SW480 (cell line): ENCODE results near the gene PERCC1.
A peak's percentile ranks its signal among the peaks of the same experiment; 100 is the strongest.

Experiments used
- DNase-seq: peaks from one replicate; pipeline ENCODE4 v3.0.0-alpha.2; 2016; ENCODE audit warnings: low spot score

Gene PERCC1

DNA sequence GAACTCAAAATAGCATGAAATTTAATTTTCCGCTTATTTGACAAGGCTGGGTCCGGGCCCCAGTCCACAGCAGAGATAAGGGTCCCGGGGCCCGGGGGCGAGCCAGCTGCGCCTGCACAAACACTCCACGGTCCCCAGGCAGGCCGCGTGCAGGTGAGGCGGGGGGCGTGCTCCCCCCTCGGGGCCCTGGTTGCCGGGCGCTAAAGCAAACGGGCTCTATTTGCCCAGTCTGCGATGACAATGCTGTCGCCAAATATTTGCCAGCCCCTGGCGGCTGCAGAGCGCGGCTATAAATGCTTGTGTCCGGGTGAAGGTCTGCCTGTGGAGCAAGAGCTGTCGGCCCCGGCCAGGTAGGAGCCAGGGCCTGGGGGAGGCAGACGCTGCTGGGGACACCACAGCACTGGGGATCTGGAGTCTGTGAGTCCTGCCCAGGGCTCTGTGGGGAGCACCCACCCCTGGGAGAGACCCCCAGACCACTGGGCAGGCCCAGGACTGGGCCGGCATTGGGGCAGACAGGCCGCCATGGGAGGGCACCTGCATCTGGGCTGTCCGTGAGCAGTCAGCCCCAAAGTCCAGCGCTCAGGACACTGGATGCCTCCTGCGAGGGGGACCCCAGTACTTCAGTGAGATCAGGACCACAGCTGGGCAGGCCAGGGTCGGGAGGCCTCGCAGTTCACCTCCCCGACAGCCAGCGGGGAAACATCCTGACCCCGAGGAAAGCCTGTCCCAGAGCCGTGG is at the start of gene PERCC1:
Gene PERCC1 (plus strand): TSS at position 320 of the 738 bp plus-strand sequence. CDS start 1,516 bp downstream, outside the sequence.
- no peak for DNase-seq

DNA sequence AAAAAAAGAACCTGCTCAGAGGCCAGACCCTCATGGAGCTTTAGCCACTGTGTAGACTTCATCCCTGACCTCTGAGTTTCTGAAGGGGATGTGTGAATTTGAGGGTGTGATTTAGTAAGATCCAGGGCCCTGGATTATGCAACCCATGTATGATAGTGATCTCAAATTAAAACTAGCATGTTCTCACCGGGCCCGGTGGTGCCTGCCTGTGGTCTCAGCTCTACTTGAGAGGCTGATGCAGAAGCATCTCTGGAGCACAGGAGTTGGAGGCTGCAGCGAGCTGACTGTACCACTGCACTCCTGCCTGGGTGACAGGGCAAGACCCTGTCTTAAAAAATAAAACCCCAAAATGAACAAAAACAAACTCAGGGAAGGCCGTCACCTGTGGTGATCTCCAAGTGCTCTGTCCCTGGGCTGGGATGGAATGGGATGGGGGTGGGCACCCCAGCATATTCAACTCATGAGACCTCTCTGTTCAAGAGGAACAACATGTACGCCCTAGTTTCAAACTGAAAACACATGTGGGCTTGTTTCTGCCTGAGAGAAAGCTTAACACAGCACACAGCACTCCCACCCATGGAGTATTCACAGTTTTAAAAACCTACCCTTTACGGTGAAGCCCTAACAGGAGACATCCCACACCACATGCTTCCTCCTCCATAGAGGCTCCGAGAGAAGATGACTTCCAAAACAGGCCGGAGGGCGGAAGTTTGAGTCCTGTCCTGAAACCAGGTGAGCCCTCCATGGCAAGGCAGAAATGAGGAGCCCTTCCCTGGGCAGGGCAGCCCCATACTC is 49.1 kb upstream of the PERCC1 start:
- DNase-seq: no peak

DNA sequence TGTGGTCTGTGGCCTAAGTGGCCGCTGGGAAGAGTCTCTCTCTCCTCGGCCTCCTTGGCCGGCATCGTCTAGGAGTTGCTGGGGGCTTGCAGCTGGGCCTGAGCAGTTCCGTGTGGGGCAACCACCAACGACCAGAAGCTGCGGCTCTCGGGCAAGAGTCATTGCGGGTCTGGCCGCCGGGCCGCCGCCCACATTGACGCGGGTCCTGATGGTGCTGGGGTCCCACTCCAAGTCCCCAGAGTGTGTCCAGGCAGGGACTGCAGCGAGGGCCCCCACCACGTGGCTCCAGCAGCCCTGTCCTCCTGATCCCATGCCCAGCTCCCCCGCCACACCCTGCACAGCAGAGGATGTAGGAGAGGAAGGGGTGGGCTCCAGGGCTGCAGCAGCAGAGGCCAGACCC is 47.3 kb upstream of the PERCC1 start:
- DNase-seq: no peak

DNA sequence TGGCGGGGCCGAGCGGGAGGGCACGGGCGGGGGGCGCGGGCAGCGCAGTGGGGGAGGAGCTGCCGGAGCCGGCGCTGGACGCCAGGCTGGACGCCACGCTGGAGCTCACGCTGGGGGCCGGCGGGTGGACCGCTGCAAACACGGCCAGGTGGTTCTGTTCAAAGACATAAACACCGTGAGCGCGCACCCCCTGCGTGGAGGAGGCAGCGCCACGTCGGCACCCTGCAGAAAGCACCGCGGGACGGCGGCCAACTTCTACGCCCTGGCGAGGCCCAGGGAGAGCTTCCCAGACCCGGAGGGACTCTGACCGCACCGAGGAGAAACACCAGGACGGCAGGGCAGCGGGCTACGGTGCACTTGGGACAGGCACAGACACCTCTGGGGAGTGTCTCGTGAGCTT is 45.6 kb upstream of the PERCC1 start:
- no peak for DNase-seq

DNA sequence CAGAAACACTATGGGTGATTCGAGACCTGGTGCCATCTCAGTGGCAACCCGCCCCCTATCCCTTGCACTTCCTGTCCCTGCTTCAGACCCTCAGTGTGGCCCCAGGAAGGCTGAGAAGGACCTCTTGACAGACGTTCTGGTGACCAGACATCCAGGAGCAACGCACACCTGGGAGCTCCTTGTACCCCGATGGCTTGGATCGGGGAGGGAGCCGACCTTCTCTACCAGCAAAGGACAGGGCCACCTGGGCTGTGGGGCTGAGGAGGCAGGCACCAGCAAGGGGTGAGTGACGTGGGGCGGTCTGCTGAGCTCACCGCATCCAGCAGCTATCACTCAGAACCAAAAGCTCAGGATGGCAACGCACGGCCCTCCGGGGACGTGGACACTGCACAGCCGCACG is 43.5 kb upstream of the PERCC1 start:
- DNase-seq: no peak

DNA sequence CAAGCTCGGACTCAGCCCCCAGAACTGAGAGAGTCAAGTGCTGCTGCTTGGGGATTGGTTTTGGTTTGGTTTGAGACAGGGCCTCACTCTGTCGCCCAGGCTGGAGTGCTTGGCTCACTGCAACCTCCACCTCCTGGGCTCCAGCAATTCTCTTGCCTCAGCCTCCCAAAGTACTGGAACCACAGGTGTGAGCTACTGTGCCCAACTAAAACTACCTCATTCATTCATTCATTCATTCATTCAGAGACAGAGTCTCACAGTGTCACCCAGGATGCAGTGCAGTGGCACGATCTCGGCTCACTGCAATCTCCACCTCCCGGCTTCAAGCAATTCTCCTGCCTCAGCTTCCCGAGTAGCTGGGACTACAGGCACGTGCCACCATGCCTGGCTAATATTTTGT is 41.1 kb upstream of the PERCC1 start:
- no peak for DNase-seq

DNA sequence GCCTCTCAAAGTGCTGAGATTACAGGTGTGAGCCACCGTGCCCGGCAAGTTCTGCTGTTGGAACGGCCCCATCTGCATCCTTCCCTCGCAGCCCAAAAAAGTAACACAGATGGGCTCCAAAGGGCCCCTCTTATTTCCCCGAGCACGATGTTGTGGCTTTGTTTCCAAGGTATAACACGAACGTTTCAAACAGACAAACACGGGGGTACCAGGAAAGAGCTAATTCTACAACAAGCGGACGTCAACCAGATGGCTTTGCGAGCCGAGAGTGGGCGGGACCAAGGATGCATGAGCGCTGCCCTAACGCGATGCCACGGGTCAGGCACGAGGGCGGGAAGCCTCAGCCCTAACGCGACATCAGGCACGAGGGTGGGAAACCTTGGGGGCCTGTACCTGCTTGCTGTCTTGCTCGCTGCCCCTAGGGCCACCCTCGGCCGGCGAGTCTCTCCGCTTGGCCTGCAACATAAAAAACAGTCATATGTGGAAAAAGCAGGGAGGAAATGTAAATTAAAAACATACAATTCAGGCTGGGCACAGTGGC is 40.6 kb upstream of the PERCC1 start:
- no peak for DNase-seq

DNA sequence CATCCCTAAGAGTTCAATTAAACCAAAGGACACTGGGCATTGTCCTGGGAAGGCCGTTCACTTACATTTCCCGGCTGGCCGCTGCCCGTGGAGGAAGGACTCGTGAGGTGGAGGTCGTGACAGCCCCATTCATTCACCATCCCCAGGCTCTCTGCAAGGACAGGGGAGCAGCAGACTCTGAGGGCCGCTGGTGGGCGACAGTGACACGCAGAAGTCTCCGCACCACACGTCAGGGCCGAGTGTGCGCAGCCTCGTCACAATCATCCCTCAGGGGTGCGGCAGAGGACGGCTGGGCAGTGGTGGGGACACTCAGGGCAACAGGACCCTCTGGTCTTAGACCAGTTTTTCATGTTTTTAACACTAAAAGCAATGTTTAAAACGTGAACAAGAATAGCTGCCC is 38.1 kb upstream of the PERCC1 start:
- DNase-seq: no peak

DNA sequence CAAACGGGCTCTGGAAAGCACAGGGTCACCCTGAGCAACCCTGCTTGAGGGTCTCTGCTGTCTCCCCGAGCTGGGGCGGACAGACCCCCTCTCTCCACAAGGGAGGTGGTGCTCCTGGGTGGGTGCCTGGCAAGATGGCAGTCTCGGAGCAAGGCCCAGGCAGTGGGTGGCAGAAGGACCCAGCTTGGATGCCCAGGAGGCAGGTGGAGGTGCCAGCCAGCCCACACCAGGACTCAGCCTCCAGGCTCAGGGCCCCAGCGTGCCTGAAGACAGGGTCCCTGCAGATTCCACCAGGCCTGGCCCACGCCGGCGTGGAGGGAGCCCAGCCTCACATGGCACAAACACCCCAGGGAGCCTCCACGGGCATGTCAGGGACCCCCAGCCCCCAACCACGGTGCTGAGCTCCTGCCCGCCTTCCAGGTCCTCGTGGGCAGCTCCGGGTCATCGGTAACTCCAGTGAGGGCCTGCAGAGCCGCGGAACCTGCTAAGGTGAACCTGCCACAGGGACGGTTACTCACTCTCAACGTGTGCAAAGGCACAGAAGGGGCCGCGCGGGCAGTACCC is 37.2 kb upstream of the PERCC1 start:
- DNase-seq: no peak

DNA sequence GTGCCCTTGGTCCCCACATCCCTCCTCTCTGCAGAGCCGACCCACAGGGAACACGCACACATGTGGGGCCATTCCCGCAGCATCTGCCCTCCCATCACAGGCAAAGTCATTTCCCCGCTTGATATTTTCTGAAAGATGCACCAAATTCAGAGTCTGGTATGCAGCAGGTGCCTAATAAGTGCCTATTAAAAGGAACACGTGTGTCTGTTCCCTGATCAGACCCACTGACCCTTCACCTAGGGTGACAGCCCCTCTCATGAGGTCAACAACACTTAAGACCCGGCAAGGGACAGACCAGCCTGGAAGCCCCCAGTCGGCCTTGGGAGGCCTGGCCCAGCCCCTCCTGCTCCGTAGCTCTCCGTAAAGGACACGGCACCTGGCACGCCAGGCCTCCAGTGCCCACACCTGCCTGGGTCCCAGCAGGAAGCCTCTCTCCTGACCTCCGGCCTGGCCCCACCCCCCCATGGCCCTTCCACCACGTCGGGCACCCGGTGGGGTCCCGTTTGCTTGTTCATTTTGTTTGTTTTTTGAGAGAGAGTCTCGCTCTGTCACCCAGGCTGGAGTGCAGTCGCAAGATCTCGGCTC is 36.4 kb upstream of the PERCC1 start:
- no peak for DNase-seq

DNA sequence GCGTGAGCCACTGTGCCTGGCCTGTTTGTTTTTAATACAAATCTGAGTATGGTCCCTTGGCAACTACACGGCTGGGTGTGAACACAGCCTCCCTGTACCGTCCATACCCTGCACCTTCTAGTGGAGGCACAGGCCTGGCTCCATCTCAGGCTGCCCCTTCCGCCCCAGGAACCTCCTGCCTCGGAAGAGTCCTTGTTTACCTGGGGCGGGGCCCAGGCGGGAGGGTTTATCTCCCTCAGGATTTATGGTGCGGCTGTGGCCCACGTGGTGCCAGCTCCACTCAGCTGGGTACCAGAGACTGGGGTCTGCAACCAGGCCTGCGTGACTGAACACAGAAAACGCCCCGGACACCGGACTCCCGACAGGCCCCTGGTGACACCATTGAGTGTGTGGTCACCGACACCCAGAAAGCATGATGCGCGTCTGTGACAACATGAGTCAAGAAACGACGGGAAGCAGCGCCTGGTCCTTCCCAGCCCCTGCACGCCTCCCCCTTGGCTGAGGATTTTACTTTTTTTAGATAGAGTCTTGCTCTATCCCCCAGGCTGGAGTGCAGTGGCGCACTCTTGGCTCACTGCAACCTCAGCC is 35.3 kb upstream of the PERCC1 start:
- no peak for DNase-seq

DNA sequence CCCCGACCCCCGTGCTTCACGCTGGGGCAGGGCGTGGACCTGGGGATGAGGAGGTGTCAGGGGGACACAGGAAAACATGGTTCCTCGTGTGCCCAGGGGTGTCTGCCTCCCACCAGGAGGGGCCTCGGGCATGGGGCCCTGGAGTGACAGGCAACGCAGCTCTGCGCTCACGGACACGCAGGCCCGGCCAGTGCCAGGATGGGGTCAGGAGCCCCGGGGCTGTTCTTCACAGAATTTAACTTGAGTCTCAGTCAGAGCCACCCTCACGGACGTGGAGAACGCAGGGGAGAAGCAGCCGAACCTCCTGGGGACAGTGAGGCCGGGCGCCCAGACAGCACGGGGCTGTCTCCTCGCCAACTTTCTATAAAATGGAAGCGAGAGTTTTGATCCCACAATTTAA is 33.1 kb upstream of the PERCC1 start:
- DNase-seq: no peak

DNA sequence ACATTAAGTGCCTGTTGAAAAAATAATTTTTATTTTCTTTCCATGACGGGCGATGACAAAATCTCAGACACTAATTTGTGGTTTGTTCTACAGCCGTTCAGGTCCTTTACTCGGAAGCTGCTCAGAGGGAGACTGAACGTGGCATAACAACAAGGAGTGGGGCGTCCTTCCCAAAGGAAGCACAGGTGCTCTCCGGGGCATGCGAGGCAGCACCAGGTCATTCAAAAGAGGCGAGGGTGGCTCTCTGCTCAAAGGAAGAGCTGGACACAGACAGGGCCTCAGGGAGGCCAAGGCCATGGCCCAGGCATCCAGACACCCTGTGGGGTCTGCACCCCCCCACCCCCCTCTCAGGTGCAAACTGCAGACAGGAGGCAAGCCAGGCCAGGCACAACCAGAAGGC is 32.5 kb upstream of the PERCC1 start:
- DNase-seq: no peak

DNA sequence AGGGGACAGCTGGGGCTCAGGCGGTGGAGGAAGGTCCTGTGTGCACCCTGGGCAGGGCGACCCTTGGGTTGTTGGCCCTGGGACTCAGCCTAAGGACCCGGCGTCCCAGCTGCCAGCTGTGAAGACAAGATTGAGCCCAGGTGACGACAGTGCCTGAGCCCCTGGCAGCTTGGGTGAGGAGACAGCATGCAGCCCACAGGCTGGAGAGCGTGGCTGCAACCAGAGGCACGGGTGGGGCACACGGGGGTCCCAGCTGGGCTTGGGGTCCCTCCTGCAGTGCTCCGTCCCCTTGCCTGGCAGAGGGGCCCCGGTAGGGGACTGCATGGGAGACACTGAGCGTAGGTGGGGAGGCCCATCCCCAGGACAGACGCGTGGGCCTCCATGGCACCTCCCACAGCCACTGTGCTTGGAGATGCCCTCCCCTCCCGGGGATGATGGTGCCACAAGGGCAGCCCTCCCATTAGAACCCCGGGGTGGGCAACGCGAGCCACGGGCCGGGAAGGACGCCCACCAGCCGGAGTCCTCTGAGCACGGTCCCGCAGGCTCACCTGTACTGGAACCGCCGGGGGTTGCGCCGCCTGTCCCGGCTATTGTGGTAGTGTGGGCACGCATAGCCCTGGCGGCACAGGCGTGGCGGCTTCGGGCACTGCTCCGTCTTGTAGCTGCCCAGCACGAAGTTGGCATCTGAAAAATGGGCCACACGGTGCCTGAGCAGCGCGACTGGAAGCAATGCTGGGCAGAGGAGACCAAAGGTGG is 31.9 kb upstream of the PERCC1 start:
- DNase-seq: no peak

DNA sequence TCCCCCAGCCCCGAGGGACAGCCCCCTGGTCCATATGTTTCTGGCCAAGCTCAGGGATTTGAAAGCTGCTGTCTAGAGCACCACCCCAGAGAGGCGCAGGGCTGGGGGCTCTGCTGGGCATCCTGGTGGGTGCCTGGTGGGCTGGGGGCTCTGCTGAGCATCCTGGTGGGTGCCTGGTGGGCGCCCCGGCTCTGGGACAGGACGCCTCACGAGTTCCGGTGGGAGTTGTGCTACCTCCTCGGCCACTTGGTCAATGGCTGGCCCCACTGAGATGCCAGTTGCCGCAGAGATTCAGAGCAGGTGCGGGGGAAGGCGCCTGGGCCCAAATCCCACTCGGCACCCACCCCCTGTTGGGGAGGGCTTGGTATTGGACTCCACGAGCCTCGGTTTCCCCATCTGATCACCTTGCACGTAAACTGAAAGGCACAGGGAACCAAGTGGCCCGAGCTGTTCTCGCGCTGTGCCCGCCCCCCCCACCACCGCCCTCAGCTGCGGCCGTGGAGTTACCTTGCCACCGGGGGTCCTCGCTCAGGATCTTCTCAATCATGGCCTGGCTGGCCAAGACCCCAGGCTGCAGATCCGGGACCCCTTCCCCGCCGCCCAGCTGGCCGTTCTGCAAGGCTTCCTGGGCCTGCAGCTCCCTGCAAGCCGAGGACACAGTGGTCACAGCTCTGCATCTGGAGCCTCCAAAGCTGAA is 29.7 kb upstream of the PERCC1 start:
- DNase-seq: no peak

DNA sequence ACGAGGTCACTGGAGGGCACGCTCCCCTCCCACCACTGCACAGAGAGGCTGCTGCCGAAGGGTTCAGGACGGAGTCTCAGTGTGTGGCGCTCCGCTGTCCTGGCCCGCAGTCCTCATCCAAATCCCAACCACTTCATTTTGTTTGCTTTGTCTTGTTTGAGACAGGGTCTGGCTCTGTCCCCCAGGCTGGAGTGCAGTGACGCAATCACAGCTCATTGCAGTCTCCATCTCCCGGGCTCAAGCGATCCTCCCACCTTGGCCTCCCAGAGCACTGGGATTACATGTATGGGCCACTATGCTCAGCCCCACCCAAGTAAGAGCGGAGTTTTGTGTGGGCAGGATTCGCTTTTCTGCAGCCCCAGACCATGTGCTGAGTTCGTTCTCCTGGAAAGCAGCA is 29.1 kb upstream of the PERCC1 start:
- DNase-seq: no peak

DNA sequence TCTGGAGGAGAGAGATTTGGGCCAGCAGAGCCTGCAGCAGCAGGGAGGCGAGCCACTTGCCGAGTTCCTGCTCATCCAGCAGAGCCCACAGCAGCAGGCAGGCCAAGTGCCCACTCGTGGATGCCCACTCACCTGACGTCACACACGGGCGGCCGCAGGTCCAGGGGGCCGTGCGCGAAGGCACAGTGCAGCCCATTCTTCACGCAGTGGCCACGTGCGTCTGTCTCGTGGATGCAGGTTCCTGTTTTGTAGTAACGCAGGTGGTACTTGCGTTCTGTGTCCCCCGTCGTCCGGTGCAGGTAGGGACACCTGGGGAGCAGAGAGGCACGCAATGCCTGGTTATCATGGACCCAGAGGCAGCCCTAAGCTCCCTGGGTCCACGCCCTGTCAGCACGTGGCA is 27.8 kb upstream of the PERCC1 start:
- no peak for DNase-seq

DNA sequence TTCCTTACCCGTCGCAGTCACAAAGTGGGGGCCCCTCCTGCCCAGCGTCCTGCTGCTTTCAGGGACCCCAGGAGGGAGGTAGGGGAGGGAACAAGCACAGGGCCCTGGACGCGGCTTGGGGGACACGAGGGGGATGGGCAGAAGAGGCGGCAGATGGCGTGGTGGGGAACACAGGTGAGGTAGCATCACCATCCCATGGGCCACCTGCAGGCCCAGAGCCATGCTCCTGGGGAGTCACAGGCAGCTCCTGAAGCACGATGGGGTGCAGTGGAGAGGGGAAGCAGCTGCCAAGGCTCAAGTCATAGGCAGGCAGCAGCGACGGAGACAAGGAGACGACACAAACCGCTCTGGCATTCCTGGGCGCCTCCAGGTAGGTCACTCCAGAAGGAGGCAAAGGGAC is 27.1 kb upstream of the PERCC1 start:
- DNase-seq: no peak

DNA sequence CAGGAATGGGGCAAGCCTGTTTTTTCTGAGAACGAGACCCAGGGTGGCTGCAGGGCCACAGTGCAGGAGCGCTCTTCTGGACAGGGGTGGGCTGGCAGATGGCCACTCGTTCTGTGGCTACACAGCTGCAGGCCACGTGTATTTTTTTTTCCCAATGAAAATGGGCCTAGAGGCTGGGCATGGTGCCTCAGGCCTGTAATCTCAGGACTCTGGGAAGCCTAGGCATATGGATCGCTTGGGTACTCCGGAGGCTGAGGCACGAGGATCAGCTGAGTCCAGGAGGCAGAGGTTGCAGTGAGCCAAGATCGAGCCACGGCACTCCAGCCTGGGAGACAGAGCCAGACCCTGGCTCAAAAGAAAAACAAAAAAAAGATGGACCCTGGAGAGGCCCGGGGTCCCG is 23.1 kb upstream of the PERCC1 start:
- DNase-seq: no peak

DNA sequence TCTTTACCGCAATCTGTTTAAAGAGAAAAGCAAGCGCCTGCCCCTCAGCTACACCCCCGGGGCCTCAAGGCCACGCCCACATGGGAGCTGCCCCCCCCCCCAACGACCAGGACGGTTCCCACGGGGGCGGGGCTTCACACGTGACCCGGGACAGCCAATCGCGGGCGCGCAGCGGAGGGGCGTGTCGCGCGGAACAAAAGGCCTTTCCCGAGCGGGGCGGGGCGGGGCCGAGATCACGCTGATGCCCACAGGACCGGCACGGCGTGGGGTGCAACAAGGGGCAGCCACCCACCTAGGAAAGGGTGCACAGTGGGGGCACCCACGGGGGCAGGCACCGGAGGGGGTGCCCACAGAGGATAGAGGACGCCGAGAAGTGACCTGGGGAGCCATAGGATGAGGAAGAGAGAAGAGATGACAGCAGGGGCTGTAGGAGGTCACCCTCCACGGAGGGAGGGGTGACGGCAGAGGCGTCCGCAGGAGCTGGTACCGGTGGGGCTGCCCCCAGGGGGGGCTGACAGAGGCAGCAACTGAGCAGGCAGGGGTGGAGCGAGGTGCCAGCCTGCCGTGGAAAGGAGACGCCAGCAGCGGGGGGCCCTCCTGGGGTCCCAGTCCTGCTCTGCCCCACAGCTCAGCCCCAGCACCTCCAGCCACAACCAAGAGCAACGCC is 22.6 kb upstream of the PERCC1 start:
- DNase-seq: peak; percentile 73
